Hindlimb muscle (tissue), 1 donor: Measurements from ENCODE around the gene STEEP1. TPM values are rescaled to one million over a fixed set of nuclear protein-coding genes. Genes with fewer than 3 reads are reported as not detected.
A peak's percentile ranks its signal among the peaks of the same experiment; 100 is the strongest.

ENCODE experiments used
- DNase-seq: peaks from one replicate; pipeline ENCODE4 v3.0.0-alpha.2; 2013
- polyA plus RNA-seq: library from polyadenylated mRNA; unstranded; fragments of 120-200 nt; gene quantifications from one replicate; pipeline ENCODE4 v1.2.1, GENCODE V29; 2013; ENCODE audit not compliant: insufficient read length

STEEP1 gene
- polyA plus RNA-seq, result 16.4 TPM

DNA sequence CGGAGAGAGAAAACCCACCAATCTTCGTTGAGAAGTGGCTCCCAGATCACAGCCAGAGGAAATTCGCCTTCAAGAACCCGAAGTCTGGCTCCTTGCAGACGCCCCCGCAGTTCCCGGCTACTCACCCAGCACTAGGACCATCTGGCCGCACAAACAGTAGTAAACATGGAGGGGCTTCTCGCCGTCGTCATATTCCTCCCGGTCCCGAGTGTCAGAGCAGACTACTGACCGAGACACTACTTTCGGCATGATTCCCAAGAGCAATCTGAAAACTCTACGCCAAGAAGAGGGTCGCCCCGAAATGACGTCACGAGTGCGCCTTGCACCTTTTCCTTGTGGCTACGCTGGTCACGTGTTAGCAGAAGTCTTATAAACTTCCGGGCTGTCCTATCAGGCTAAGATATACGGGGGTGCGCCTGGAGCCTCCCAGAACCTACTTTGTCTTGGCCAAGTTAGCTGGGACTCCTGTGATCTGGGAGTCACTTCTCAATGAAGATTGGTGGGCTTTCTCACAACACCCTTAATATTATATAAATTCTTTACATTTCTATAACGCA, at the start of gene STEEP1:
Gene STEEP1 (minus strand): TSS at position 303 of the 557 bp plus-strand sequence. CDS start 54 bp downstream, at position 249.
- peak; percentile 91 for DNase-seq

DNA sequence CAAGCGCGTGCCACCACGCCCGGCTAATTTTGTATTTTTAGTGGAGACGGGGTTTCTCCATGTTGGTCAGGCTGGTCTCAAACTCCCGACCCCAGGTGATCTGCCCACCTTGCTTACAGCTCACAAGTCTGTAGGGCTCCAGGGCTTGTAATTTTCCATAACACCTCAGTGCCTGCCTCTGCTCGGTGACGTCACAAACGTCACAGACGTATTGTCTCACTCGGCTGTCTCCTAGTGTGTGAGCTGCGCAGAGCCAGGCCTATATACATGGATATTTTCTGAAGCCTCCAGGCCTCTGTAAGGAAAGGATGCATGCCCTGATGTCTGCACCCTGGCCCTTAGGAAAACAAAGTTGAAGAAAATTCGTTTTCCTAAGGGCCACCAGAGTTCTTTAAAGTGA, 49.6 kb upstream of the STEEP1 start:
- no peak for DNase-seq

DNA sequence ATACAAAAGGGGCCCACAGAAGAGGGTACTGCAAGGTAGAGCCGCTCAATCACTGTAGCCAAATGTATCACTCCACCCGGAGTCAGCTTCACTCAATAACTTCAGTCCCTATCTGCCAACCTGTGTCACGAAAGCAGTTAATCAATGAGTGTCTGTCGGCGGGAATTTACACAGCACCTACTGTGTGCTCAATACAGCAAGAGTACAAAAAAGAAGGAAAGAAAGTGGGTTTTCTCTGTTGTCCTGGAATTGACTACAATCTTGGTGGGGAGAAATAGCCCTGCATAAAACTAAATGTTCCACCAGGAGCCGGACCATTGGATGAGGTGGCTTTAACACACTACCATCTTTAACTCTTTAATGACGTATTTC, 41.8 kb upstream of the STEEP1 start:
- DNase-seq, result no peak

DNA sequence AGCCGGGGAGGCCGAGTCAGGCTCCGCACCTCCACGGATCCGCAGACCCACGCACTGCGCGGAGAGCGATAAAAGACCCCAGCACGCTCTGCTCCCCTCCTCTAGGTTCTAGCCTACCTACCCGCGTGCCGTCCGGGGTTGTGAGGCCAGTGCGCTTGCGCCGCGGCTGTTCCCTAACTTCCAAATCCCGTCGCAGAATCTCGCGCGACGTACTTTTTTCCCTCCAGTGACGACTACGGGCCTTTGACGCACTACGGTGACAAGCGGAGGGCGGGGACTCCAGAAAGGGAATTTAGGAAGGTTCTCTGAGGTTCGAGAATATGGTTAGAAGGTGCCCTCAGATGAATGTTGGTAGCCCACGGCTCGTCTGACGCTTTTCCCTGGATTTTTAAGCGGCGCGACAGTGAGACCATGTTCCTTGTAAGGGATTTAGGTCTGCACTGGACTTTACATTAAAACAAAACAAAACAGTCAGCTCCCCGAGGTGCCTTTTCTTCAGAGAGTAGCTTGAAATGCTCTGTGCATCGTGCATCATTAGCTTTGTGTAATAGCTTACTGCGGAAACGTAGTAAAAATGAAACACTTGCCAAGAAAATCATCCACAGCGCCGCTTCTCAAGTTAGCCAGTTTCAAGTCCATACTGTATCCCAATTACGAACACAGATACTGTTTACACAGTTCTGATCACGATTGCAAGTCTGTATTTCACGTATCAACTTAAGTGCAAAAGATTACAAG, 41.2 kb upstream of the STEEP1 start, which contains the start of gene NKRF:
Gene NKRF (minus strand): TSS at position 145 of the 738 bp plus-strand sequence.
- peak; percentile 92 for DNase-seq

DNA sequence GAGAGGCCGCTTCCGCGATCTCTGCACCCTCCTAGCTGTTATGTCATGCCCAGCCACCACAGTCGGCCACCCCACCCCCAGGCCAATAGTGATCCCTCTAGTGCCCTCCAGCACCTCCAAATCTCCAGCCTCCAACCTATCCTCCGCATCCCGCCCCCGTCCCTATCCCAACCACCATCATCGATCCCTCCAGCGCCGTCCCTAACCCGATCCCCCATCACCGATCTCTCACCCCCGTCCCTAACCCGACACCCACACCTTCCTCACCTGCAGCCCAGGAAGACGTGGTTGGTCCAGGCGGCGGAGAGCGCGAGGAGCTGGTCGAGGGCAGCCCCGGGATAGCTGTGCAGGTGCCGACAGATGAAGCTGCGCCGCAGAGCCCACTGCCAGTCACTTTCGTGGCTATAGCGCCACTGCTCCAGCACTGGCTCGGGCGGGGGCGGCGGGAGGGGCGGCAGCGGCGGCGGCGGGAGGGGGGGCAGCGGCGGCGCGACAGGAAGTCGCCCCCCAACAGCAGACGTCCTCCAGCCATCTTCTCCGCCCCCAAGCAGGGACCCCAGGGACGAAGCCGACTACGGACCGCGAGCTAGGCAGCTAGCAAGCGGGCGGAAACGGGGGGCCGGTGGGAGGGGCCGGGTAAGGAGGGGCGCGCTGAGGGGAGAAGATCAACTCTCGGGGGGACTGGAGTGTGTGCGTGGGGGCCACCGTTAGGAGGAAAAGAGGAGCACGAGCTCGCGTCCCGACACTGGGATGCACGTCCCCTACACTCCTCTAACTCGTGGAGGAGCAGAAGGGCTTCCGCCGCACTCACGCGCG, 40.5 kb upstream of the STEEP1 start:
- peak; percentile 45 for DNase-seq

DNA sequence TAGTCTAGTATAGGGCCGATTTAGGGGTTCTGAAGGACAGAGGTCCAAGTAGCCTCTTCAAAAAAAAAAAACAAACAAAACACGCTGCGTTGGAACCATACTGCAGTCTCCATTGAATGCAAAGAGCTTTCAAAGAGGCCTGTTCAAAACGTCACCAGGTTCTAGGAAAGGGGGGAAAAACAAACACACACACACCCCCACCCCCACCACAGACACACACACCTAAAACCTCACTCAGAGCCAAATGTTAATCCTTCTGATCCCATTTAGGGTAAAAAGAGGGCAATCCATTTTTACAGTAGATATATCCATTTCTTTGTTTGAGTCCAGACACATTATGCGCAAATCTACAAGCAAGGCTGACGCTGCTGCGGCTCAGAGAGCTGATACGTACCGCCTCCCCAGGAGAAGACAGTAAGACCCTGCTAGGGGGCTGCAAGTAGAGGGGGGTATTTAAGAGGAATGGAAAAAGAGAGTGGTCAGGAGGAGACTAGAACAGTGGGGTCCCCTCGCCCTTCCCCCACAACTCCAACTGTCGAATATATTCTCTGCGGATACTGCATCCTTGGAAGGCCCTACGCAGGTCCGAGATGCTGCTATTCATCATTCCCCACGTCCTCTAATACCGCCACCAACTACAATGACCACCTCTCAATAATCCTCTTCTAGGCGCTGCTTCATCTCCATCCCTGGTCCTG, 39.7 kb upstream of the STEEP1 start:
- DNase-seq, result no peak

DNA sequence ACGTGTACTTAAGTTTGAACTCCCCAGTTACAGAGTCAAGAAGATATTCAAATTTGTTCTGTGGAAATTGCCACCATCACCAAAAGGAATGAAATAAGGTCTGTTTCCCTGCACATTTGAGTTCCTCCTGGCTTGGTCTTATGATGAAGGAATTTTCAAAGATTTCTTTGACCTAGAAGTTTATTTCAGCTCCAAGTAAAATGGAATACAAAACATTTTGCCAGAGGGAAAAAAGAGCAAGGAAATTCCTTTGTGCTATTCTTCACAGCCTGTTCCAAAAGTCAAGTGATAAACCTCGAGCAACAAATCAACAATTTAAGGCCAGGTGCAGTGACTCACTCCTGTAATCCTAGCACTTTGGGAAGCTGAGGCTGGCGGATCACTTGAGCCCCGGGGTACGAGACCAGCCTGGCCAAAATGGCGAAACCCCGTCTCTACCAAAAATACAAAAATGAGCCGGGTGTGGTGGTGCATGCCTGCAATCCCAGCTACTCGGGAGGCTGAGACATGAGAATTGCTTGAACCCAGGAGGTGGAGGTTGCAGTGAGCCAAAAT, 37.6 kb upstream of the STEEP1 start:
- DNase-seq, result no peak

DNA sequence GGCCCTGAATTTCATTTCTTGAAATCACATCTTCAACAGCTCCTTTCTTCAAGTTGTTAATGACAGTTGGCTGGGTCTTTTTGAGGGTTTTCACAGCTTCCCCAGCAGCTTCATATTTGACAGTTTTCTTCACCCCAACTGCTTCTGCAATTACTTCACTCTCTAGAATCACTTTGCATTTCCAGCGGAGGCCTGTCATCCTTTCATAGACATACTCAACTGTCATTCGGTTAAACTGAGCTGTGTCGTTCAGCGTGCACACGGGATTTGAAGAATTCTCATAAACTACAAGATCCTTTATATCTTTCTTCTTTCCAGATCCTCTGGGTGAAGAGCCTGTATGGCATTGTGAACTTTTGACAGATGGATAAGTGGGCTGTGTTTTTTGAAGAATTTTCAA, 24.6 kb upstream of the STEEP1 start:
- no peak for DNase-seq

DNA sequence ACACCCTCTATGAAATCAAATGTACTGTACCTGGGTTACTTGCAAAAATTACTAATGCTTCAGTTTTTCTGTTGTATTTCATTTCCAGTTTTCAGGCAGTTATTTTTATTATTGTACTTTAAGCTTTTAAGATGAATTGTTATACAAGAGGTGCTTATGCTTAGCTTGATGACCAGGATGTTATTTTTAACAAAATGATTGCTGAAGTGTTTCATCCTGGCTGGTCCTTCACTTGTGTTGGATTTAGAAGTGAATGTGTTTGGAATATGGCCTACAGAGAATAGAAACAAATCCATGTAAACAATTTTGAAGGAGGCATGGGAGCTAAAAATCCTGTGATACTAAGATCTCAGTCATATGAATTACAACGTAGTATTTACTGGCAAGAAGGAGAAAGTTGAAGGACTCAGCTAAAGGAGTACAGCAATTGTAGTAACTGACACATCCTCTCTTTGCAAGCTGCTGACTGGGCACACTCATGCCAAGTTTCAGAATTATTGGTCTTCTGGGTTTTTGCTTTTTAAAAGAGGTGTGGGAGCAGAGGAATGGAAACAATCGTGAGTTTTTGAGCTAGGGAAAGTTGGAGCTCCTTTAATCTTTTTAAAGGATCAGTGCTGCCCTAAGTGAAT, 18.3 kb upstream of the STEEP1 start:
- DNase-seq, result no peak

DNA sequence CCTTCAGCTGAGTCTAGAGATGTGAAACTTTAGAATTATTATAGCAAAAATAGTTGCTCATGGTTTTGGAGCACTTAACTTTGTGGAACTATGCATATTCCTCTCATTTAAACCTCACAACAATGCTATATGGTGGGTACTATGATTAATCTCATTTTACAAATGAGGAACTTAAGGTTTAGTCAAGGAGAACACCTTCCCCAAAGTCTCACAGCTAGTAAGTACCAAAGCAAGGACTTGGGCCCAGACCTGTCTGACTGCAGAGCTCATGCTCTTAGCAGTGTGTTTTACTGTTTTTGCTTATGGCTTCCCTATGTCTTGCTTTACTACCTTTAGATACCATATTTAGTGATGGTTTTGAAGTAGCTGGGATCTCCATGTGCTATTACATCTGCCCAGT, 14.2 kb upstream of the STEEP1 start:
- no peak for DNase-seq

DNA sequence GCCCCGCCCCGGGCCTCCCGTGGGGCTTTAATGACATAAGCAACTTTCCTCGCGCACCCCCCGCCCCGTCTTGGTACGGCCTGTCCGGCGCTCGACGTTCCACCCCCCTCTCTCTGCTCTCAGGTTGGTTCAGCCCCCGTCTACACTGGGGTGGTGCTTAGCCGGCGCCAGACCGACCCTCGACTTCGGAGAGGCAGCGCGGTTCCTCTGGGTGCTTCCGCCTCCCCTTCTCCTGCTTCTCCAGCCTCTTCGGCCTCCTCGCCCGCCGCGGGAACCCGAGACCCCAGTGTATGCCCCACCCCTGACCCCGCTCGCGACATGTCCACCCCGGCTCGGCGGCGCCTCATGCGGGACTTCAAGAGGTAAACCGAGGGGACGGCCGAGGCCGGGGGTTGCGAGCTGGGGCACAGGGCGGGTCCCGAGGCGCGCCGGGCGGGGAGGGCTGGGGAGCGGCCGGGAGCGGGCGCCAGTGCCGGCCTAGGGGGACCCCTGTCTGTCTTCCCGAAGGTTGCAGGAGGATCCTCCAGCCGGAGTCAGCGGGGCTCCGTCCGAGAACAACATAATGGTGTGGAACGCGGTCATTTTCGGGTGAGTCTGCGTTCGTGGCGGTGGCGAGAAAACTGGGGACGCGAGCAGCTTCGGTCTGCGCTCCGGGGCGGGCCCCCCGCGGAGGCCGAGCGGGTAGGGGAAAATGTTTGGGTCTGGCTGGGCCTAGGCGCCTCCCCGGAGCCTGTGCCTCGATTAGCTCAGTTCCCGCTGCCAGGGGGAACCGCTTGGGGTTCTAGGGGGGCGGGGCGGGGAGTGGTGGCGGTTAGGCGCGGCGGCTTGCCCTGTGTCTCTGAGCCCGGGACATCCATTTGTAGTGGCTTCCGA, 9.4 kb upstream of the STEEP1 start, which contains the start of gene UBE2A:
Gene UBE2A (plus strand): TSS at position 170 of the 873 bp plus-strand sequence. CDS start 149 bp downstream, at position 319.
- DNase-seq, result peak; percentile 92

DNA sequence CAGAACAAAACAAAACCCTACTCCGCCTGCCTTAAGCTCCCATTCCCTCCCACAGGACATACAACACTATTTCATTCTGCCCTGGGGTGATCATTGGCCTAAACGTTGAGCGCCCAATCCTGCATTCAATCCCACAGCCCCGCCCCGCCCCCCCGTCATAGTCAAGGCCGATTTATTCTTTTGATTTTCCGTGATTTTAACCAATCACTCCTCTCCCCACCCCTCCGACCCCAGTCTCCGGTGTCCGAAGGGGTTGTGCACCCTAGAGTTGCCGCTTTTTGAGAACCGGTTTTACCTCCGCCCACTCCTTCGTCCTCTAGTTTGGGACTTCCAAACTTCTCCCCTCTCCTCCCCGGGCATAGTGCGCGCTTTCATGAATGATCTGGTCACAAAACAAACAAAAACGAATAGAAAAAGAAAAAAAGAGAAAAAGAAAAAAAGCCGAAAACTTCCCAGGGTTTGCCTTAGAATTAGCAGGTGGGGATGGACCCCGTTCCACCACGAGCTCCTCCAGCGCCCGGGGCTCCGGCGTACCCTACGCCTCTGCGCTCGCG, 8.7 kb upstream of the STEEP1 start:
- DNase-seq, result peak; percentile 53

DNA sequence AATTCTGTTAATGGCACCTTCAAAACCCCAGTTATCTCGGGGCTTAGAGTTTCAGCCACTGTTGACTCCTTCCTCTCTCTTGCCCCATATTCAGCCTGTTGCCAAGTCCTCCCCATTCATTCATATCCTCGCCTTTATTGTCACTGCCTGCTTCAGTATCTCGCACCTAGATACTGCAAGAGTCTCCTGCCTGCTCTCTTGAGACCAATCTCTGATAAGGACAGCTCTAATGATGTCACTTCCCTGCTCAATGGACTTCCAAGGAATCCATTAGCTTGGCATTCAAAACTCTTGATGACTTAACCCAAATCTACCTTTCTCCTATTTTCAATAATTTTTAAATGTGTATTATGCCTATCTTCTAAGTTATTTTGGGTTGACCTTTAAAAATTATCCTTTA, 8.0 kb upstream of the STEEP1 start:
- DNase-seq, result no peak

DNA sequence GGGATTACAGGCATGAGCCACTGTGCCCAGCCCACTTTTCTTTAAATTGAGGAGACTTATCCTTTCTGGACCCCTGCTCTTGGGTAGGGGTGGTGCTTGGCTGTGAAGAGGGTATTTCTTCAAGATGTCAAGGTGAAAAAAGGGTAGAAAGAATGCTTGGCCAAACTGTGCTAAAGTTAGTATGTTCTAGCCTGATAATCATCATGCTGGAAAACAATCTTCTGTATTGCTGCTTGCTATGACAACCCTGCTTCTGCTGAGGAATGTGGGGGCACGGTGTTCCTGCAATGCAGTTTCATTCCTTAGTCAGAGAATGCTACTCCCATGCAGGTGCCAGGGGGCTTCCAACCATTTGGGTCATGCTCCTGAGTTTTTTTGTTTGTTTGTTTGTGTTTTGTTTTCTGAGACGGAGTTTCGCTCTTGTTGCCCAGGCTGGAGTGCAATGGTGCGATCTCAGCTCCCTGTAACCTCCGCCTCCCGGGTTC, 5.2 kb upstream of the STEEP1 start:
- DNase-seq, result no peak

DNA sequence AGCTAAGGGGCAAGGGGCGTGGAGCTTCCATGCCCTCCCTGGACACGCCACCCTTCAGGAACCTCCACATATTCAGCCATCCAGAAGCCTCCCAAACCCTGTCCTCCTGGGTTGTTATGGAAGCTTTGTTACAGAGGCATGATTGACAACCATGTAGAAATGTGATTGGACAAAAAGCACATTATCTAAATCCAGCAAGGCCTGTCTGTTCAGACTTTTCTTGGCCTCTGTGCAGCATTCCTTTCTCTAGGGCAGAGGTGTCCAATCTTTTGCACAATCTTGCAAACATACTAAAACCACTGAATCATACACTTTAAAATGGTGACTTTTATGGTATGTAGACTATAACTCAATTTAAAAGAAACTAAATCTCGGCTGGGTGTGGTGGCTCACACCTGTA, 12.7 kb downstream of the STEEP1 start:
- no peak for DNase-seq

DNA sequence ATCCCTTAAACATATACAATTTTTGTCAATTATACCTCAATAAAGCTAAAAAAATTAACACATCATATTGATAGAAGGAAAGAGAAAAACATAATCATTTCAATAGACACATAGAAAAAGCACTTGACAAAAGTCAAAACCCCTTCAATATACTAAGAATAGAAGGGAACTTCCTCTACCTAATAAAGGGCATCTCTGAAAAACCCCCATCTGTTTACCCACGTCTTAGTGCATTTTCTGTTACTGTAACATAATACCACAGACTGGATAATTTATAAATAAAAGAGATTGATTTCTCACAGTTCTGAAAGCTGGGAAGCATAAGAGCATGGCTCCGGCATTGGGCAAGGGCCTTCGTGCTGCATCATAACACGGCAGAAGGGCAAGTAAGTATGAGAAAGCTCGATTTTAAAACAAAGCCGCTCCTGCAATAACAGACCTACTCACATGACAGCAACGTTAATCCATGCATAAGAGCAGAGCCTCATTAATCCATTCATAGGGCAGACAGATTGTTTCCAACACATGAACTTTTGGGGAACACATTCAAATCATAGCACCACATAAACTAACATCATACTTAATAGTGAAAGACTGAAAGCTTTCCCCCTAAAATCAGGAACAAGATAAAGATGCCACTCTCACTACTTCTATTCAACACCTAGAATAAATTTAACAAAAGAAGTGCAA, 15.7 kb downstream of the STEEP1 start:
- no peak for DNase-seq

DNA sequence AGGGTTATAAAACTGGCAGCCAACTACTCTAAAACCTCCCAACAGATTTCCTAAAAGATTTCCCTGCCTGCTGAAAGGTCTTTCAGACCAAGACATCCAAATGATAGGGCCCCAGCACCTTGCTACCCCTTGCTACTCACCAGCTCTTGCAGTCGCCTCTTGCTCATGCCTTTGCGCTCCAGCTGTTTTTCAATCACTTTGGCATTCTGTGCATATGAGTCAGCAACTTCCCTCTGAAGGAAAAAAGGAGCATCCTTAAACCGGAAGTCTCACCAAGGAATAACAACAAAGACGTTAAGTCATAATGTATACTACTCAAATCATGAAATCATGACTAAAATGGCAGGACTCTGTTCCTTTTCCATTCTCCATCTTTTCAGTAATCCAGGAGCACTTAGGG, 24.0 kb downstream of the STEEP1 start:
- no peak for DNase-seq

DNA sequence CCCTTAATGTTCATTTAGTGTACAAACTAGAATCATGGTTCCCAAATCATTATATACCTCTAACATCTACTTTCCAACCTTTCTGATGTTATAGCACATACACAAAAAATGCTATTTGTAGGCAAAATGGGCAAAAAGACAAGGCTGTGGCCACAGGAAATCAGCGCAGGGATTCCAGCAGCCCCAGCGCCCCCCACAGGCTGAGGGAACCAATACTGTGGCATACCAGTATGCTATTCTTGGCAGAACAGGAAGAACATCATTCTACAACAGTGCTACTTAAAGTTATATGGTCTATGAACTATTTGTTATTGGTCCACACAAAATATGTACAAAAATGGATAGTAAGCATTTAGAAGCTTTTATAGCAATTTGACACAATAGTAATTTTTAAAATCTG, 25.3 kb downstream of the STEEP1 start:
- DNase-seq, result no peak

DNA sequence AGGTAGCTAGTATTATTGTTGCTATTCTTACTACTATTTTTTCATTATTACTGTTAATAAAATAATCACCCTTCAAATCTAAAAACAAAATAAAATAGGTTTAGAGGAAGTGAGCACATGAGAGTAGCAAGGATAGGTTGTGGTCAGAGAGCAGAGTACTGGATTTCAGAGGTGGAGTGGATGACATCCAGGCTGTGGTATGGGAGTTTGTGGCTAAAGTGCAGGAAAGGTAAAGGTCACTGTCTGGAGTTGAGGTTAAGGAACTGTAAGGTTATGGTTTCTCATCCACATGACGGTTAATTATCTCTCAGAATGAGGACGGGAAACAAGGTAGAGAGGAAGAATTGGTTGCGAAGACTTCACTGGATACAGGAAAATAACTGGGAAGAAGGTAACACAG, 27.7 kb downstream of the STEEP1 start:
- no peak for DNase-seq
